GM12864 (cell line): ENCODE measurements around the gene PRKRA.
A peak's percentile ranks its signal among the peaks of the same experiment; 100 is the strongest.

ENCODE experiments used
- DNase-seq: peaks from one replicate; pipeline ENCODE4 v3.0.0-alpha.2; 2011; ENCODE audit warnings: low read depth
- H3K4me3 ChIP-seq: 2 replicates; pipeline ENCODE4 v1.5.1; 2011; ENCODE audit warnings: mild to moderate bottlenecking, low read depth, low read length, control low read depth
- TF ChIP-seq, protein P1 (sequence below): IDR thresholded peaks from 2 replicates; pipeline ENCODE4 v1.5.1; 2011; ENCODE audit warnings: low read depth, mild to moderate bottlenecking, moderate library complexity, low read length, control low read depth, inconsistent platforms; ENCODE audit errors: missing control alignments

PRKRA gene

DNA sequence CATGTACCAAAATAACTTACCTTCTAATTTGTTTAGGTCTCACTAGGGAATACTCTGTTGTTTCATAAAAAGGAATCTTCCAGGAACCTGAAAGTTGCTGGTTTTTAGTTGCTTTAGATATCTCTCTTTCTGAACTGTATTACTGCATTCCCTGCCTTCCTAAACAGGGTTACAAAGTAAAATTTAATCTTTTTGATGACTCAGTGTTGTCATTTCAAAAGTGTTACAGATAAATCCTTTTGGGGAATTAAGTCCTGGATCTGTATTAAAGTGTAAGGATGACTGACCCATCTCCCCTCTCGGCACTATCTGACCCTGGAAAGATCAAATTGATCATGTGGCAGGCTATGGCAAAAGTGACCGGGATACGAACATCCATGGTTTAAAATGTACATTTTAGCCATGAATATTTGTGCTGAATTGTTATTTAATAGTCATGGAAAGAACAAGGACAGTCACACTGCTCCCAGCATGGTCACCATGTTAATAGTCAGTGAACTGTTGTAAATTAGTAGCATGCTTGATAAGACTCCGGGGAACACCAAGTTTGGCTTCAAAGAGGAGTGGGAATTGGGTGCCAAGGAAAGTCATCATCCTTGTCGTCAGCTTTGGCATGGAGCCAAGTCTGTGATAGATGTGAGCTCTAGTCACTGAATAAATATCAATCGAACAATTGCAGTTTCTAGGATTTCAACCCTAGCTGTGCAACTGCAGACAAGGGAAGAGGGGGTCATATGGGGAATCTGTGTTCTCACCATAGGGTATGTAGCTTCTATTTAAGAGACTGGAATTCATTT lies 33.5 kb upstream of the PRKRA start:
- no peak for DNase-seq
- no peak overlapping the region for H3K4me3 ChIP-seq
- TF ChIP-seq, protein P1, sequence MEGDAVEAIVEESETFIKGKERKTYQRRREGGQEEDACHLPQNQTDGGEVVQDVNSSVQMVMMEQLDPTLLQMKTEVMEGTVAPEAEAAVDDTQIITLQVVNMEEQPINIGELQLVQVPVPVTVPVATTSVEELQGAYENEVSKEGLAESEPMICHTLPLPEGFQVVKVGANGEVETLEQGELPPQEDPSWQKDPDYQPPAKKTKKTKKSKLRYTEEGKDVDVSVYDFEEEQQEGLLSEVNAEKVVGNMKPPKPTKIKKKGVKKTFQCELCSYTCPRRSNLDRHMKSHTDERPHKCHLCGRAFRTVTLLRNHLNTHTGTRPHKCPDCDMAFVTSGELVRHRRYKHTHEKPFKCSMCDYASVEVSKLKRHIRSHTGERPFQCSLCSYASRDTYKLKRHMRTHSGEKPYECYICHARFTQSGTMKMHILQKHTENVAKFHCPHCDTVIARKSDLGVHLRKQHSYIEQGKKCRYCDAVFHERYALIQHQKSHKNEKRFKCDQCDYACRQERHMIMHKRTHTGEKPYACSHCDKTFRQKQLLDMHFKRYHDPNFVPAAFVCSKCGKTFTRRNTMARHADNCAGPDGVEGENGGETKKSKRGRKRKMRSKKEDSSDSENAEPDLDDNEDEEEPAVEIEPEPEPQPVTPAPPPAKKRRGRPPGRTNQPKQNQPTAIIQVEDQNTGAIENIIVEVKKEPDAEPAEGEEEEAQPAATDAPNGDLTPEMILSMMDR, result no peak

DNA sequence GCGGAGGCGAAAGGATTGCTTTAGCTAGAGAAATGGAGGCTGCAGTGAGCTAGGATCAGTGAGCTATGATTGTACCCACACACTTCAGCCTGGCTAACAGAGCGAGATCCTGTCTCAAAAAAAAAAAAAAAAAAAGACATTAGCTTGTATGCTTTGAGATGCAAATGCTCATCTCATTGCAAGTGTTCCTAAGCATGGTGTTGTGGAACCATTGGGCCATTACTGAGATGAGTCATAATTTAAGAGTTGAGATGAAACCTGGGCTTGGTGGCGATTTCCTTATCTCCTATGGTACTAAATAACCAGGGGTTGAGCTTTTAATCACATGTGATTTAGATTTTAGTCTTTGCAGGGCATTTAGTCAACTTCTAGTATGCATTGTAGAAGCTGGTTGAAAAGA lies 31.5 kb upstream of the PRKRA start:
- TF ChIP-seq, protein P1, result no peak
- DNase-seq, result peak; percentile 66
- peak overlapping the region; percentile 33; the same call in 1 of the 2 replicates for H3K4me3 ChIP-seq

DNA sequence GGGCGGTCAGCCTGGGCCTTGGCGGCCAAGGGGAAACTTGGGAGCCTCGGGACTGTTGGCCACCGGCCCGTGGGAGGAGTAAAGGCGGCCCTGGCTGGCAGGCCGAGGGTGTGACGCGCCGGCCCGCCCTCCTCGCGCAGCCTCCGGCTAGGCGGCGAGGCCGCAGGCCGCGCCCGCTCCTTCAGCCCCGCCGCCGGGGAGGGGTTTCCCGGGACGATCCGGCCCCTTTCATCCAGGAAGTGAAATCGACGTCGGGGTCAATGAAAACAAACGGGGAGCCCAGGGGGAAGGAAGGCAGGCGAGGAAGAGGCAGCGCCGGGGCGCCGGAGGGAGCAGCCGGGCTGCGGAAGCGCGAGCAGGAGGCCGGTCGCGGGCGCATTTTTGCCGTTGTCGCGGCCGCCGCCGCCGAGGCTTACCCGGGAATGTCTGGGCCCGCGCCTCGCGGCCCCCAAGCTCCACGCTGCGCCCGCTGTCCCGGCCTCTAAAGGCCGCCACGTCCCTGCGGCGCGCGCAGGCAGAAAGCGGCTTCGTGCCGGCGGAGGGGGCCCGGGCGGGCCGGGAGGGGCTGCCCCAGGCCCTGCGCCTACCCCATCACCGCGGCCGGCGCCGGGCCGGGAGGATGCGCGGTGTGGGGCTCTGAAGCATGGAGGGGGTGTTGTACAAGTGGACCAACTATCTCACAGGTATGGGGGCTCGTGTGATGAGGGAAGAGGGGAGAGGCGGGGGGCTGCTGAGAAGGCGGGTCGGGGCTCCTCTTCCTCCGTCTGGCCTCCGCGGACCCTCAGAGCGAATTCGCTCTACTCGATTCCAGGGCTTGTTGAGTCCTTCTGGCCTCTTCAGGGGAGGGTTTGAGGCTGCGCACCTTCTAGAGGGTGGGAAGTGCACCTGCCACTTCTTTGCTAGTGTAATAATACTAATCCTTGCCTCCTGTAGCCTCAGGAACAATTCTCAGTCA lies 29.5 kb upstream of the PRKRA start, which contains the start of gene PLEKHA3:
Gene PLEKHA3 (plus strand): TSS at position 231 of the 955 bp plus-strand sequence. CDS start 413 bp downstream, at position 644.
- TF ChIP-seq, protein P1, result no peak
- peak within 1 kb of the TSS; percentile 85 for H3K4me3 ChIP-seq
- peak; percentile 50 for DNase-seq

DNA sequence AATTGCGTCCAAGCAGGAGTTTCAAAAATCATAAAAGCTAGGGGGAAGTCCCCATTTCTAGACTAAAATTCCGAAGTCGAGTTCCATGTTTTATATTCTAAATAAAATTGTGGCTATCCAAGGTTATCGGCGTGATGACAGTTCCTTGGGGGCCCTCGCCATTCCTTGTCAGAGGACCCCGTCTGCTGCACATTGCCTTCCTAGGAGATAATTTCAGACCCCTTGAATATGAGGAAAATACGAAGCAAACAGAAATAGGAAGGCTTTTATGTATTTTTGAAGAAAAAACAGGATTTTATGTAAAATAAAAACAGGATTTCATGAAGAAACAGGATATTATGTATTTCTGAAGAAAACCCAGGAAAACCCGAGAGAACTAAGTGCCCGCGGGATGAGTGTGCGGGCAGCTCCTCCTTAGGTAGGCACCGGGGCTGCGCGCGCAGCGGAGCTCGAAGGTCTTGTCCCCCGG lies 28.8 kb upstream of the PRKRA start:
- H3K4me3 ChIP-seq, result peak overlapping the region; percentile 85
- TF ChIP-seq, protein P1, result no peak
- no peak for DNase-seq

DNA sequence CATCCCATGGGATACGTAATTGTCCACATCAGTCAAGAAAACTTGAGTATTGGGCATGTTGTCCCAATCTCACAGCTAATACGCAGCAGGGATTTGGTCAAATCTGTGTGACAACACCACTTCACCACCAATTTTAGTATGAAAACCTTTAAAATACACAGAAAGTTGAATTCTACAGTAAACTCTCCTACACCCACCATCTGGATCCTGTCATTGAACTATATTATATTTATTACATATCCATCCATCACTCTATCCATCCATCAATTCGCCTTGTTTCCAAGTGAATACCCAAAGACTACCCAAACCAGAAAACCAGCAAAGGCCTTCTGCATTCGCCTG lies 28.3 kb upstream of the PRKRA start:
- TF ChIP-seq, protein P1, result no peak
- DNase-seq, result no peak
- H3K4me3 ChIP-seq, result peak overlapping the region; percentile 78; the same call in 1 of the 2 replicates

DNA sequence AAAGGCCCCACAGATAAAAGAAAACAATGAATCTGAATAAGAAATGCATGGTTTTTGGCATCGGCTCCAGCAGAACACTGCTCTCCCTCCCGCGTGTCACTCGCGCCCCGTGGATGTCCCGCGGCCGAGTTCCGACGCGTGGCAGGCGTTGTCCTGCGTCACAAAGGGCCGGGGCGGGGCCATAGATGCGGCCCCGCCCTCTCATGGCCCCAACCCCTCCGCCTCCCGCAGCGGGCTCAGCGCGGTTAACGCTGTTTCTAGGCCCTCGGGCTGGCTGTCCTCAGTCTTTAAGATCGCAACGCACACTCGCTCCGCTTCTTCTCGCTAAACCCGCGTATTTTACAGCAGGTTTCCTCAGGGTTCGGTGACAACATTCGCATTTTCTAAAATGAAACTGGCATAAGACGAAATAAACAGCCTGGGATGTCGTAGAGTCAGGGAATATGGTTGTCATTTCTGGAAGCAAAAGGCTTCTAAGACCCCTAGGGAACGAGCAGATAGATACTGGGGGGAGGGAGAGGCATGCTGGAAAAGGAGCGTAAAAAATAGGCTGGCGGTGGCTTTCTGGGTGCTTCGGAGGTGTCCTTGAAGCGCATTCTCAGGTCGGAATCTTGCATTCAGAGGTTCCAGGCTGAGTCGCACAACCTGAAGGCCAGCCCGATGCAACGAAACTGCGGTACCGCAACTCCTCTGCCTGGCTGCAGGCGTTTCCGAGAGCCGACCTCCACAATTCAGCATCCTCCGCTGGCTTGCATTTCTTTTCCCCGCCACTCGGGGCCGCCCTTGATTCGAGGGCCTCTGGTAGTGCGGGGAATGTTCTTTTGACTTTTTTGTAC lies 27.7 kb upstream of the PRKRA start, which contains the start of gene FKBP7:
Gene FKBP7 (minus strand): TSS at position 162 of the 836 bp plus-strand sequence. CDS start 101 bp downstream, at position 61.
- peak; percentile 49 for DNase-seq

More for the DNA sequence above, 27.7 kb upstream of the PRKRA start, which contains the start of gene FKBP7:
- peak within 1 kb of the TSS; percentile 78 for H3K4me3 ChIP-seq
- TF ChIP-seq, protein P1, result peak; percentile 82
